IMR-90 (cell line): Measurements from ENCODE around the gene MYH6. TPM values are rescaled to one million over a fixed set of nuclear protein-coding genes. Genes with fewer than 3 reads are reported as not detected.
A peak's percentile ranks its signal among the peaks of the same experiment; 100 is the strongest.

Experiments used
- ATAC-seq: fragments of 200-7000 bp; cut with Tn5 transposase; 2 replicates; pipeline ENCODE4 v1.9.1; 2020; ENCODE audit warnings: low read depth, mild to moderate bottlenecking, moderate library complexity
- BruUV-seq: library from RNA; stranded (reverse); fragments of 400-500 nt; replicated peaks from 2 replicates; lab custom pipeline; 2021; lab: Mats Ljungman, UMichigan
- CTCF ChIA-PET: fragments of 300-600 bp; formaldehyde crosslinking; extraction: SDS; loops from one replicate; lab custom pipeline; 2021; ENCODE audit warnings: antibody characterized with exemption; lab: Yijun Ruan, JAX
- POLR2A ChIA-PET: fragments of 300-600 bp; sonication (Branson Sonifier 250); formaldehyde crosslinking; loops from one replicate; lab custom pipeline; 2022; ENCODE audit warnings: antibody characterized with exemption; ENCODE audit not compliant: unreplicated experiment; lab: Charles Lee
- DNase-seq: peaks from one replicate; pipeline ENCODE4 v3.0.0; 2013
- H2AFZ ChIP-seq: replicated peaks from 2 replicates; pipeline ENCODE3; 2013; ENCODE audit warnings: low read length, mild to moderate bottlenecking; ENCODE audit not compliant: poor library complexity
- H2AK5ac ChIP-seq: 2 replicates; pipeline ENCODE4 v1.6.1; 2013; ENCODE audit warnings: low read depth, low read length, inconsistent platforms
- H2AK9ac ChIP-seq: replicated peaks from 2 replicates; pipeline ENCODE3; 2013; ENCODE audit warnings: mild to moderate bottlenecking, low read depth, low read length, moderate library complexity; ENCODE audit not compliant: poor library complexity
- H2BK120ac ChIP-seq: 2 replicates; pipeline ENCODE4 v1.6.1; 2013; ENCODE audit warnings: low read depth, low read length, inconsistent platforms
- H2BK15ac ChIP-seq: 3 replicates; pipeline ENCODE4 v1.6.1; 2013; ENCODE audit warnings: low read depth, low read length, inconsistent platforms
- H2BK20ac ChIP-seq: 2 replicates; pipeline ENCODE4 v1.6.1; 2013; ENCODE audit warnings: low read depth, mild to moderate bottlenecking, inconsistent platforms, low read length, moderate library complexity
- H2BK5ac ChIP-seq: 2 replicates; pipeline ENCODE4 v1.6.1; 2013; ENCODE audit warnings: mild to moderate bottlenecking, low read depth, low read length, inconsistent platforms; ENCODE audit not compliant: poor library complexity, severe bottlenecking
- H3K14ac ChIP-seq: replicated peaks from 2 replicates; pipeline ENCODE4 v1.6.1; 2013; ENCODE audit warnings: low read depth, low read length, inconsistent platforms
- H3K18ac ChIP-seq: 2 replicates; pipeline ENCODE4 v1.6.1; 2013; ENCODE audit warnings: low read depth, low read length, control low read depth
- H3K23ac ChIP-seq: 2 replicates; pipeline ENCODE4 v1.6.1; 2013; ENCODE audit warnings: low read depth, low read length, inconsistent platforms
- H3K27ac ChIP-seq: 2 replicates; pipeline ENCODE4 v1.5.1; 2013; ENCODE audit warnings: mild to moderate bottlenecking, control low read depth, low read length; ENCODE audit not compliant: insufficient read depth
- H3K27me3 ChIP-seq: 2 replicates; pipeline ENCODE4 v1.6.1; 2013; ENCODE audit warnings: low read length; ENCODE audit not compliant: control insufficient read depth, insufficient read depth
- H3K36me3 ChIP-seq: 2 replicates; pipeline ENCODE4 v1.6.1; 2013; ENCODE audit warnings: low read length, mixed read lengths; ENCODE audit not compliant: control insufficient read depth, insufficient read depth
- H3K4ac ChIP-seq: 2 replicates; pipeline ENCODE4 v1.6.1; 2013; ENCODE audit warnings: low read depth, low read length, inconsistent platforms
- H3K4me1 ChIP-seq: 2 replicates; pipeline ENCODE4 v1.6.1; 2013; ENCODE audit warnings: low read length, mixed read lengths; ENCODE audit not compliant: control insufficient read depth, insufficient read depth
- H3K4me2 ChIP-seq: 2 replicates; pipeline ENCODE4 v1.6.1; 2013; ENCODE audit warnings: low read depth, mild to moderate bottlenecking, control low read depth, low read length, moderate library complexity
- H3K4me3 ChIP-seq: 2 replicates; pipeline ENCODE4 v1.5.1; 2013; ENCODE audit warnings: low read depth, mild to moderate bottlenecking, control low read depth, low read length, moderate library complexity; ENCODE audit not compliant: insufficient read depth
- H3K56ac ChIP-seq: 2 replicates; pipeline ENCODE4 v1.6.1; 2013; ENCODE audit warnings: low read length, inconsistent platforms; ENCODE audit not compliant: insufficient read depth; ENCODE audit errors: extremely low read depth
- H3K79me1 ChIP-seq, 2 experiments: 2 replicates each; pipeline ENCODE4 v1.6.1; 2013; ENCODE audit warnings: low read length in 2 of 2, inconsistent platforms in 1 of 2, low read depth in 1 of 2
- H3K9ac ChIP-seq: 2 replicates; pipeline ENCODE4 v1.6.1; 2013; ENCODE audit warnings: low read depth, low read length, control low read depth
- H3K9me1 ChIP-seq: 2 replicates; pipeline ENCODE4 v1.6.1; 2013; ENCODE audit warnings: low read length, inconsistent platforms; ENCODE audit not compliant: insufficient read depth
- H3K9me3 ChIP-seq: 2 replicates; pipeline ENCODE4 v1.6.1; 2013; ENCODE audit warnings: low read length; ENCODE audit not compliant: control insufficient read depth, insufficient read depth
- H4K20me1 ChIP-seq: 2 replicates; pipeline ENCODE4 v1.6.1; 2013; ENCODE audit warnings: low read length, inconsistent platforms; ENCODE audit not compliant: insufficient read depth
- H4K5ac ChIP-seq: 2 replicates; pipeline ENCODE4 v1.6.1; 2013; ENCODE audit warnings: mild to moderate bottlenecking, low read depth, low read length, control low read depth
- H4K8ac ChIP-seq, 2 experiments: 2 replicates each; pipeline ENCODE4 v1.6.1; 2013; ENCODE audit warnings: low read depth in 2 of 2, low read length in 2 of 2, control low read depth in 1 of 2, inconsistent platforms in 1 of 2
- H4K91ac ChIP-seq: 2 replicates; pipeline ENCODE4 v1.6.1; 2013; ENCODE audit warnings: low read depth, low read length, inconsistent platforms; ENCODE audit not compliant: insufficient read depth
- BHLHE40 ChIP-seq: fragments of 150-350 bp; IDR thresholded peaks from 2 replicates; pipeline ENCODE4 v1.6.1; 2016; ENCODE audit warnings: mild to moderate bottlenecking, low read depth, low read length
- CEBPB ChIP-seq: IDR thresholded peaks from 2 replicates; pipeline ENCODE4 v1.6.1; 2012; ENCODE audit warnings: low read depth, low read length, improper control_type of control experiment
- CHD1 ChIP-seq: IDR thresholded peaks from 2 replicates; pipeline ENCODE4 v1.6.1; 2012; ENCODE audit warnings: low read depth, low read length, improper control_type of control experiment
- FOS ChIP-seq: fragments of 150-350 bp; IDR thresholded peaks from 2 replicates; pipeline ENCODE4 v1.6.1; 2016; ENCODE audit warnings: low read depth, low read length
- MAFK ChIP-seq: IDR thresholded peaks from 2 replicates; pipeline ENCODE4 v1.6.1; 2012; ENCODE audit warnings: low read depth, low read length, improper control_type of control experiment
- MAZ ChIP-seq: IDR thresholded peaks from 2 replicates; pipeline ENCODE4 v1.6.1; 2012; ENCODE audit warnings: low read depth, mild to moderate bottlenecking, low read length, improper control_type of control experiment, moderate library complexity, borderline replicate concordance
- MXI1 ChIP-seq: IDR thresholded peaks from 2 replicates; pipeline ENCODE4 v1.6.1; 2012; ENCODE audit warnings: low read depth, mild to moderate bottlenecking, low read length, moderate library complexity, borderline replicate concordance
- NFE2L2 ChIP-seq: fragments of 150-350 bp; IDR thresholded peaks from 2 replicates; pipeline ENCODE4 v1.6.1; 2016; ENCODE audit warnings: low read depth, mild to moderate bottlenecking, low read length
- POLR2A ChIP-seq: IDR thresholded peaks from 2 replicates; pipeline ENCODE4 v1.6.1; 2012; ENCODE audit warnings: mild to moderate bottlenecking, low read depth, low read length
- RAD21 ChIP-seq: IDR thresholded peaks from 2 replicates; pipeline ENCODE4 v1.6.1; 2012; ENCODE audit warnings: low read length, improper control_type of control experiment
- RCOR1 ChIP-seq: IDR thresholded peaks from 2 replicates; pipeline ENCODE4 v1.6.1; 2012; ENCODE audit warnings: mild to moderate bottlenecking, low read length, improper control_type of control experiment; ENCODE audit not compliant: insufficient replicate concordance
- RFX5 ChIP-seq: IDR thresholded peaks from 2 replicates; pipeline ENCODE4 v1.8.0; 2012; ENCODE audit warnings: low read depth, mild to moderate bottlenecking, low read length, moderate library complexity
- SMC3 ChIP-seq: fragments of 150-350 bp; IDR thresholded peaks from 2 replicates; pipeline ENCODE4 v1.6.1; 2016; ENCODE audit warnings: low read depth, mild to moderate bottlenecking, antibody characterized with exemption, low read length, moderate library complexity
- WGBS, 2 experiments: methylation state at CpG; one replicate each; pipeline versions ENCODE4 v1.1.5 to v1.1.7; 2013; ENCODE audit warnings: missing lambda C conversion rate in 2 of 2; ENCODE audit not compliant: insufficient read length in 1 of 2; ENCODE audit errors: extremely low coverage in 2 of 2; 5-methylcytosine and 5-hydroxymethylcytosine counted together
- dilution Hi-C: fragments of 300-500 bp; cut with HindIII; formaldehyde crosslinking; loops from one replicate; pipeline ENCODE4 v1.14.3; 2018; ENCODE audit warnings: low sequenced_read_pairs; ENCODE audit not compliant: unreplicated experiment
- in situ Hi-C: fragments of 300-500 bp; cut with MboI; formaldehyde crosslinking; loops from 3 replicates; pipeline ENCODE4 v1.14.3; 2019; ENCODE audit warnings: low sequenced_read_pairs, inconsistent platforms, mixed read lengths
- intact Hi-C: fragments of 100-400 bp; cut with micrococcal nuclease; formaldehyde crosslinking; loops from 2 replicates; pipeline ENCODE4 v1.10.0; 2022
- polyA plus RNA-seq, 3 experiments: library from polyadenylated mRNA; depleted of rRNA; stranded (reverse); fragments of >200 nt; gene quantifications; 2 replicates each; pipeline ENCODE4 v1.2.3, GENCODE V29; 2012; ENCODE audit warnings: low replicate concordance in 1 of 3
- total RNA-seq: library from RNA; depleted of rRNA; stranded (reverse); fragments of >200 nt; gene quantifications from 2 replicates; pipeline ENCODE4 v1.2.3, GENCODE V29; 2012
- TF ChIP-seq, protein P1 (sequence below): conservative IDR thresholded peaks from 2 replicates; pipeline ENCODE4 v1.5.1; 2012; ENCODE audit warnings: mild to moderate bottlenecking, low read depth, low read length, improper control_type of control experiment
- TF ChIP-seq, protein P2 (sequence below): fragments of 150-350 bp; IDR thresholded peaks from 2 replicates; pipeline ENCODE4 v1.6.1; 2016; ENCODE audit warnings: low read depth, mild to moderate bottlenecking, low read length, moderate library complexity, borderline replicate concordance
- TF ChIP-seq, protein P3 (sequence below): fragments of 150-350 bp; IDR thresholded peaks from 2 replicates; pipeline ENCODE4 v1.6.1; 2017; ENCODE audit warnings: mild to moderate bottlenecking, antibody characterized with exemption, low read length, low read depth

Gene MYH6
- total and polyA plus RNA-seq, 2 of the 4 experiments (the other 2 are of a cell fraction): not detected

- no peak within 1 kb of the TSS for H2BK20ac ChIP-seq
- no peak within 1 kb of the TSS for H2BK15ac ChIP-seq
- no peak within 1 kb of the TSS for H3K4me2 ChIP-seq
- H2BK120ac ChIP-seq: no peak within 1 kb of the TSS
- no peaks in the 10 kb centered on the region for H3K79me1 ChIP-seq
- no peak within 1 kb of the TSS for H4K8ac ChIP-seq
- dilution Hi-C loops: no loop called here
- no peak for DNase-seq
- H3K4me1 ChIP-seq: no peaks in the 10 kb centered on the region
- no TSS peak for BruUV-seq
- H3K27ac ChIP-seq: no peak within 1 kb of the TSS
- no peaks in the 10 kb centered on the region for H3K9me1 ChIP-seq
- H4K5ac ChIP-seq: no peak within 1 kb of the TSS
- 17% methylated on average over 2 of the region's 13 CpGs; no CpG with 5 or more reads in 1 of the 2 experiments for WGBS, 2 experiments
- intact Hi-C loops: no loop called here
- no peak within 1 kb of the TSS for H3K23ac ChIP-seq
- H3K18ac ChIP-seq: no peak within 1 kb of the TSS
- peak within 1 kb of the TSS; percentile 36 for H2AFZ ChIP-seq
- no peak for TF ChIP-seq RAD21
- no peak for TF ChIP-seq RCOR1
- TF ChIP-seq, protein P1, sequence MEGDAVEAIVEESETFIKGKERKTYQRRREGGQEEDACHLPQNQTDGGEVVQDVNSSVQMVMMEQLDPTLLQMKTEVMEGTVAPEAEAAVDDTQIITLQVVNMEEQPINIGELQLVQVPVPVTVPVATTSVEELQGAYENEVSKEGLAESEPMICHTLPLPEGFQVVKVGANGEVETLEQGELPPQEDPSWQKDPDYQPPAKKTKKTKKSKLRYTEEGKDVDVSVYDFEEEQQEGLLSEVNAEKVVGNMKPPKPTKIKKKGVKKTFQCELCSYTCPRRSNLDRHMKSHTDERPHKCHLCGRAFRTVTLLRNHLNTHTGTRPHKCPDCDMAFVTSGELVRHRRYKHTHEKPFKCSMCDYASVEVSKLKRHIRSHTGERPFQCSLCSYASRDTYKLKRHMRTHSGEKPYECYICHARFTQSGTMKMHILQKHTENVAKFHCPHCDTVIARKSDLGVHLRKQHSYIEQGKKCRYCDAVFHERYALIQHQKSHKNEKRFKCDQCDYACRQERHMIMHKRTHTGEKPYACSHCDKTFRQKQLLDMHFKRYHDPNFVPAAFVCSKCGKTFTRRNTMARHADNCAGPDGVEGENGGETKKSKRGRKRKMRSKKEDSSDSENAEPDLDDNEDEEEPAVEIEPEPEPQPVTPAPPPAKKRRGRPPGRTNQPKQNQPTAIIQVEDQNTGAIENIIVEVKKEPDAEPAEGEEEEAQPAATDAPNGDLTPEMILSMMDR: no peak
- TF ChIP-seq CHD1: no peak
- TF ChIP-seq MAZ: no peak
- TF ChIP-seq POLR2A: no peak
- no peak for TF ChIP-seq FOS
- TF ChIP-seq MXI1: no peak
- no peak for TF ChIP-seq MAFK
- TF ChIP-seq RFX5: no peak
- TF ChIP-seq SMC3: no peak
- TF ChIP-seq CEBPB: no peak
- no peak for TF ChIP-seq BHLHE40
- TF ChIP-seq, protein P2, sequence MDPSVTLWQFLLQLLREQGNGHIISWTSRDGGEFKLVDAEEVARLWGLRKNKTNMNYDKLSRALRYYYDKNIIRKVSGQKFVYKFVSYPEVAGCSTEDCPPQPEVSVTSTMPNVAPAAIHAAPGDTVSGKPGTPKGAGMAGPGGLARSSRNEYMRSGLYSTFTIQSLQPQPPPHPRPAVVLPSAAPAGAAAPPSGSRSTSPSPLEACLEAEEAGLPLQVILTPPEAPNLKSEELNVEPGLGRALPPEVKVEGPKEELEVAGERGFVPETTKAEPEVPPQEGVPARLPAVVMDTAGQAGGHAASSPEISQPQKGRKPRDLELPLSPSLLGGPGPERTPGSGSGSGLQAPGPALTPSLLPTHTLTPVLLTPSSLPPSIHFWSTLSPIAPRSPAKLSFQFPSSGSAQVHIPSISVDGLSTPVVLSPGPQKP: no peak
- TF ChIP-seq, protein P3, sequence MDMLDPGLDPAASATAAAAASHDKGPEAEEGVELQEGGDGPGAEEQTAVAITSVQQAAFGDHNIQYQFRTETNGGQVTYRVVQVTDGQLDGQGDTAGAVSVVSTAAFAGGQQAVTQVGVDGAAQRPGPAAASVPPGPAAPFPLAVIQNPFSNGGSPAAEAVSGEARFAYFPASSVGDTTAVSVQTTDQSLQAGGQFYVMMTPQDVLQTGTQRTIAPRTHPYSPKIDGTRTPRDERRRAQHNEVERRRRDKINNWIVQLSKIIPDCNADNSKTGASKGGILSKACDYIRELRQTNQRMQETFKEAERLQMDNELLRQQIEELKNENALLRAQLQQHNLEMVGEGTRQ: no peak
- no peak for TF ChIP-seq NFE2L2
- POLR2A ChIA-PET: no interaction called here
- peak; percentile 48 for ATAC-seq
- CTCF ChIA-PET: no interaction called here
- no peak within 1 kb of the TSS for H2BK5ac ChIP-seq
- H3K9ac ChIP-seq: no peak within 1 kb of the TSS
- H2AK5ac ChIP-seq: no peak within 1 kb of the TSS
- in situ Hi-C loops: loop anchor here (10.0 kb wide), 1 partner anchor 52 kb away; the partner anchor contains the start of gene PABPN1
- H3K27me3 ChIP-seq: peaks cover 47% of the 10 kb centered on the region
- H3K56ac ChIP-seq: no peak within 1 kb of the TSS
- no peak within 1 kb of the TSS for H3K4ac ChIP-seq
- no peaks in the 10 kb centered on the region for H3K9me3 ChIP-seq
- no peaks in the 10 kb centered on the region for H3K36me3 ChIP-seq
- H3K14ac ChIP-seq: no peak within 1 kb of the TSS
- H4K91ac ChIP-seq: no peak within 1 kb of the TSS
- no peaks in the 10 kb centered on the region for H4K20me1 ChIP-seq
- H3K4me3 ChIP-seq: no peak within 1 kb of the TSS
- H2AK9ac ChIP-seq: no peak within 1 kb of the TSS
Observed at GRCh38 chr14:23376482-23377197, 31.4 kb downstream of the MYH6 start, which contains the start of gene CMTM5. Gene CMTM5 (plus strand): TSS chr14:23377046. CDS start chr14:23377252, 206 bp downstream.
